Pancreas (tissue), 10 donors: ENCODE measurements around the gene KCNQ5. TPM values are rescaled to one million over a fixed set of nuclear protein-coding genes. Genes with fewer than 3 reads are reported as not detected.

Experiments
- ATAC-seq, 4 donors: fragments of 200-7000 bp; cut with Tn5 transposase; one replicate each; pipeline versions ENCODE4 v1.8.0 to v1.9.1; 2020; ENCODE audit warnings: mild to moderate bottlenecking in 4 of 4, moderate library complexity in 4 of 4
- DNase-seq, 6 donors: peaks; one replicate each; pipeline ENCODE4 v3.0.0-alpha.2; 2020
- FAIRE-seq: peaks from 2 replicates; lab custom pipeline; 2012; peaks lifted over from hg19 to GRCh38; lab: Jason Lieb, UNC
- H3K27ac ChIP-seq, 4 donors: fragments of 200-600 bp; sonication (generic); 1 replicate in 3 of 4; 2 replicates in 1 of 4; pipeline versions ENCODE4 v1.5.0 to v1.8.0; 2020
- H3K27me3 ChIP-seq, 4 donors: fragments of 200-600 bp; one replicate each; pipeline ENCODE4 v1.8.0; 2021
- H3K36me3 ChIP-seq, 3 donors: fragments of 200-600 bp; sonication (generic) in 1 of 3; one replicate each; pipeline versions ENCODE4 v1.5.0 to v1.8.0; 2020 to 2021
- H3K4me1 ChIP-seq, 3 donors: fragments of 200-600 bp; one replicate each; pipeline ENCODE4 v1.8.0; 2021
- H3K4me3 ChIP-seq, 4 donors: fragments of 200-600 bp; sonication (generic) in 2 of 4; one replicate each; pipeline versions ENCODE4 v1.5.0 to v1.8.0; 2020 to 2021
- H3K9me3 ChIP-seq, 4 donors: fragments of 200-600 bp; one replicate each; pipeline ENCODE4 v1.8.0; 2021
- WGBS, 2 donors: extraction: QIAGEN DNeasy Blood & Tissue Kit; methylation state at CpG; one replicate each; pipeline ENCODE4 v1.1.7; 2013; 5-methylcytosine and 5-hydroxymethylcytosine counted together
- intact Hi-C, 3 donors: fragments of 100-400 bp; cut with DNase I; formaldehyde crosslinking; loops; one replicate each; pipeline versions ENCODE4 v1.11.1 to v1.14.2; 2022
- polyA plus RNA-seq, 2 donors: library from polyadenylated mRNA; stranded (reverse); fragments of 200-250 nt; gene quantifications; one replicate each; pipeline ENCODE4 v1.2.3, GENCODE V29; 2013
- total RNA-seq, 6 donors: library from RNA; stranded (reverse); fragmentation: NEBNext Ultra II Directional in 4 of 6; extraction: Animal tissue kit (Norgen Biotek cat#: 25700) in 4 of 6; gene quantifications; one replicate each; pipeline versions ENCODE4 v1.2.1 to v1.2.4, GENCODE V29; 2021 to 2023
- TF ChIP-seq, protein P1 (sequence below), 4 donors: fragments of 200-600 bp; sonication (generic) in 3 of 4; IDR thresholded peaks; one replicate each; pipeline versions ENCODE4 v1.5.0 to v1.8.0; 2021; ENCODE audit warnings: antibody characterized with exemption in 4 of 4
- donor health status: healthy with polysubstance abuse.
- donor health status: DM: no; HTN: no; CAD: no; lungs with moderate emphysema.
- donor health status: DM: no; HTN: no; CAD: no.
- donor health status: control.
- donor health status: control.
- donor health status: Bipolar disorder and iron deficiency.
- donor health status: DM: yes; HTN: yes; CAD: no.
- donor health status: DM: no; HTN: no; CAD: no.
- donor health status: DM: no; HTN: no; CAD: no.
- donor health status: DM: yes; HTN: yes; CAD: no.

KCNQ5 gene
- total and polyA plus RNA-seq, 8 donors = 0.03 to 1.1 (median 0.13) TPM

DNA sequence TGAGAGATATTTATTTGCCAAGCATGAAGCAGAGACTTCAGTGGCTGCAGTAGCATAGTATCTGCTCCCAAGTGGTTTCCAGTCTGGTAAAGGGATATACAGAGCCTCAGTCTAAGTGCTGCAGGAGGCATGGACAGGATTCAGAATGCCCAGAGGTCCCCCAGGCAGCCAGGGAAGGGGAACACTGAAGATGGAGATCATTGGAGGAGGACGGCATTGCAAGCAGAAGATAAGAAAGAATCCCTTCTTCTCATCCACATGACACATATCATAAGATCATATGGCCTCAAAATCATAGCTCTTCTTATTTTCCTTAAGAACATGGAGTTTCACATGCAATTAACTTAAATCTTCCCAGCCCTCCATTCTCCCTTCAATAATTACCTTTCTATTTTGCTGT is 136.1 kb downstream of the KCNQ5 start:
- WGBS, 2 donors = 77 to 88% methylated on average over 1 of the region's 1 CpG
- no peaks in the 10 kb centered on the region for H3K36me3 ChIP-seq
- H3K4me3 ChIP-seq = no peak overlapping the region
- ATAC-seq (no peak), DNase-seq (no peak), FAIRE-seq (no peak)
- H3K4me1 ChIP-seq = peaks cover 0 to 5% (median 4%) of the 10 kb centered on the region in 3 donors
- H3K27ac ChIP-seq = no peak overlapping the region
- H3K9me3 ChIP-seq = no peaks in the 10 kb centered on the region
- TF ChIP-seq, protein P1, sequence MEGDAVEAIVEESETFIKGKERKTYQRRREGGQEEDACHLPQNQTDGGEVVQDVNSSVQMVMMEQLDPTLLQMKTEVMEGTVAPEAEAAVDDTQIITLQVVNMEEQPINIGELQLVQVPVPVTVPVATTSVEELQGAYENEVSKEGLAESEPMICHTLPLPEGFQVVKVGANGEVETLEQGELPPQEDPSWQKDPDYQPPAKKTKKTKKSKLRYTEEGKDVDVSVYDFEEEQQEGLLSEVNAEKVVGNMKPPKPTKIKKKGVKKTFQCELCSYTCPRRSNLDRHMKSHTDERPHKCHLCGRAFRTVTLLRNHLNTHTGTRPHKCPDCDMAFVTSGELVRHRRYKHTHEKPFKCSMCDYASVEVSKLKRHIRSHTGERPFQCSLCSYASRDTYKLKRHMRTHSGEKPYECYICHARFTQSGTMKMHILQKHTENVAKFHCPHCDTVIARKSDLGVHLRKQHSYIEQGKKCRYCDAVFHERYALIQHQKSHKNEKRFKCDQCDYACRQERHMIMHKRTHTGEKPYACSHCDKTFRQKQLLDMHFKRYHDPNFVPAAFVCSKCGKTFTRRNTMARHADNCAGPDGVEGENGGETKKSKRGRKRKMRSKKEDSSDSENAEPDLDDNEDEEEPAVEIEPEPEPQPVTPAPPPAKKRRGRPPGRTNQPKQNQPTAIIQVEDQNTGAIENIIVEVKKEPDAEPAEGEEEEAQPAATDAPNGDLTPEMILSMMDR (IDR thresholded peaks at IDR 0.05) = no peak
- intact Hi-C loops = no loop called here
- H3K27me3 ChIP-seq = no peaks in the 10 kb centered on the region

DNA sequence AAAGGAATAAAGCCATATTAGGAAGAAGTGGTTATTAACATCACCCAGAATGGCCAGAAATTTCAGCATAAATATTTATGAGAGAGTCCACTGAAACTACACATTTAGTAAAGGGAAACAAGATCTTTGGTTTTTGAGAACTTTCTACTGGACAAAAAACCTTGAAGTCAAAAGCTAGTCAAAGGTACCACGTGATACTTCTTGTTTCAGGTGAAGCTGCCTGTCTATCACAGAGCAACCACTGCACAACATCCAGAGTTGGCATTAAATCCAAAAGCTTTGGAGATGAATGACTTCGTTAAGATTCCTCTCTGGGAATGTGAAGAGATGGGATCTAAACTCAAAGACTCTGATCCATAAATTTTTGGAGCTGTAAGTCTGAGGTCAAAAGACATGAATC is 137.0 kb downstream of the KCNQ5 start:
- ATAC-seq = no peak
- peaks cover 0 to 5% (median 4%) of the 10 kb centered on the region in 3 donors for H3K4me1 ChIP-seq
- TF ChIP-seq, protein P1 (IDR thresholded peaks at IDR 0.05) = no peak
- no peaks in the 10 kb centered on the region for H3K9me3 ChIP-seq
- no peaks in the 10 kb centered on the region for H3K27me3 ChIP-seq
- no peaks in the 10 kb centered on the region for H3K36me3 ChIP-seq
- DNase-seq = no peak
- FAIRE-seq = no peak
- 47 to 50% methylated on average over 2 of the region's 2 CpGs for whole genome bisulfite sequencing, 2 donors
- no peak overlapping the region for H3K27ac ChIP-seq
- H3K4me3 ChIP-seq = no peak overlapping the region
- intact Hi-C loops = no loop called here

DNA sequence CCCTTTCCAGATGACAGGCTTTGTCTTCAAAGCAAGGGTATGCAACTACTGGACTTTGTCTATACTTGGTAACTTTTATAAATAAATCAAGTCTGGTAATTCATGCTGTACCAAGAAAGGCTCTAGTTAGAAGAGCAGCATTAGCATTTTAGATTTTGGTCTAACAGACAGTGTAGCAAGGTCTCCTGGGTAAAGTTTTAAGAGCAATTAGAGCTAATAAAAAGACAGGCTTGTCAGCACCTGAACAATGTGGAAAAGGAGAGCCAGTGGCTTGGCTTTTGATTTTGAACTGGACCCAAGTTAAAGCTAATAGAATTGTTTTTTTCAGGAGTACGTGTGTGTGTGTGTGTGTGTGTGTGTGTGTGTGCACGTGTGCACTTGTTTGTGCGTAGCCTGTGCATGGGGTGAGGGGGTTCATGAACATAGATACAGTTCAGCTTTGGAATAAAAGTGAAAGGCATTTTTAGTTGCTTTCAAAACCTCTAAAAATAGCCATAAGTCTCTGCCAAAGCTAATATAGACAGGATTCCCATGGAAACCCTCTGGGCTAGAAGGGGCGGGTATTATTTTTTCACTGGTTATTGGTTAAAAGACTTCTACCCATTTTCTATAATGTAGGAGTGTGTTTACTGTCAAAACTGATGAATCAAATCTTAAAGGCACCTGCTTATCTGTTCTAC is 138.4 kb downstream of the KCNQ5 start:
- TF ChIP-seq, protein P1 (IDR thresholded peaks at IDR 0.05) = no peak
- no peaks in the 10 kb centered on the region for H3K9me3 ChIP-seq
- DNase-seq = peak in 3 of 6 donors; percentile 8 to 50 (median 38)
- H3K27me3 ChIP-seq = no peaks in the 10 kb centered on the region
- WGBS, 2 donors = 8 to 17% methylated on average over 4 of the region's 4 CpGs
- intact Hi-C loops = no loop called here
- H3K4me3 ChIP-seq = peak overlapping the region in 2 of 4 donors; percentile 13 to 23
- peak; percentile 91 to 97 (median 94) for ATAC-seq
- FAIRE-seq = no peak
- peak overlapping the region in 3 of 4 donors; percentile 57 to 68 (median 65) for H3K27ac ChIP-seq
- no peaks in the 10 kb centered on the region for H3K36me3 ChIP-seq
- H3K4me1 ChIP-seq = peaks cover 0 to 5% (median 4%) of the 10 kb centered on the region in 3 donors

DNA sequence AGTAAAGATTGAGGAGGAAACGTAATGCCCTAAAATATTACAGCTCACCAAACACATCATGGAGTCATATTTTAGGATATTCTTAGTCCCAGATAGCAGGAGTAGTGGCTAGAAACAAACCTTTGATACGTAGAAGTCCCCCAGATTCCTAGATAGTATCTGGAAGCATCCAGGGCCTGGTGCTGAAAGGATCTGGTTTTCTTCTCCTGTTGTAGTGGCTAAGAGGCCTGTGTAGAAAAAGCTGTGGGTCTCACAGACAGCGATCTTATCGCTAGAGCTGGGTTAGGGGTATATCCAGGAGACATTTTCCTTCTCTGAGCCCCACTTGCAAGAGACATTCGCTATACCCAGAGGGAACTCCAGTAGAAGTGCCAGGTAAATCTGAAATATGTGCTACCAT is 139.9 kb downstream of the KCNQ5 start:
- no peak overlapping the region for H3K27ac ChIP-seq
- DNase-seq (no peak), FAIRE-seq (no peak), ATAC-seq (no peak)
- peaks cover 0 to 5% (median 4%) of the 10 kb centered on the region in 3 donors for H3K4me1 ChIP-seq
- H3K27me3 ChIP-seq = no peaks in the 10 kb centered on the region
- intact Hi-C loops = no loop called here
- no peaks in the 10 kb centered on the region for H3K9me3 ChIP-seq
- TF ChIP-seq, protein P1 (IDR thresholded peaks at IDR 0.05) = no peak
- H3K4me3 ChIP-seq = no peak overlapping the region
- no peaks in the 10 kb centered on the region for H3K36me3 ChIP-seq
- WGBS, 2 donors = 91 to 92% methylated on average over 5 of the region's 5 CpGs

DNA sequence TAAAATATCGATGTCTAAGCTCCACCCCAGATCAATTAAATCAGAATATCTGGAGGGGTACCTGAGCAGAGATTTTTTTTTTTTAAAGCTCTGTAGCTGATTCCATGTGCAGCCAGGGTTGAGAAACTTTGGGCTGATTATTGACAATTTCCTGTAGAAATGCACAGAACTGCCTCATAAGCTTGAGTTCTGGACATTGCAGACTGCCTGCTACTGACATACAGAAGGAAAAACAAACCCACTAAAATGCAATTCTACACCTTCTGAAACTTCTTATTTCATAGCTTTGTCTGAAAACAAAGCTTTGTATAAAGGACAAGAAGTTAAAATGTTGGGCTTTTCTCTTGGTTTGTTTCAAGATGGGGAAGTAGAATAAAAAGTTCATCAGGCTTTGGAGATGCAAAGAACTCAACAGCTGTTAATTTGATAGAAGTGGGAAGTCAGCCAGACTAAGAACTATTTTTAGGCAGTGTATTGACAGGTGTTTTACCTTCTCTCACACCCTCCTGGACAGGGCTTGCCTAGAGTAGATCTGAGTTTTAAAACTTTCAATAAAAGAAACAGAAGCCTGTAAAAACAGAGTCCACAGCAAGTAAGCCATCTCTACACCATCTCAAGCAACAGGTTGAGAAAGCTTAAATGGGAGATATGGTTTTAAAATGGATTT is 147.7 kb downstream of the KCNQ5 start:
- ATAC-seq = peak in 2 of 4 donors; percentile 34 to 35
- Histone ChIP-seq H3K9me3 (no peaks in the 10 kb centered on the region), H3K4me3 (no peak overlapping the region), H3K36me3 (no peaks in the 10 kb centered on the region), H3K27ac (no peak overlapping the region), H3K4me1 (no peaks in the 10 kb centered on the region), H3K27me3 (no peaks in the 10 kb centered on the region)
- intact Hi-C loops = no loop called here
- FAIRE-seq = no peak
- 59 to 68% methylated on average over 1 of the region's 1 CpG for WGBS, 2 donors
- DNase-seq = no peak
- TF ChIP-seq, protein P1 (IDR thresholded peaks at IDR 0.05) = no peak
